K562 (cell line): ENCODE measurements around the gene ADRA2B. TPM values are rescaled to one million over a fixed set of nuclear protein-coding genes. Genes with fewer than 3 reads are reported as not detected.

ENCODE experiments used
- ATAC-seq: fragments of 200-7000 bp; cut with Tn5 transposase; 3 replicates; pipeline ENCODE4 v1.9.1; 2020; ENCODE audit warnings: moderate library complexity
- BruUV-seq: library from RNA; stranded (reverse); fragments of 400-500 nt; replicated peaks from 2 replicates; lab custom pipeline; 2021; lab: Mats Ljungman, UMichigan
- CTCF ChIA-PET: fragments of 300-600 bp; formaldehyde crosslinking; extraction: SDS; loops from one replicate; lab custom pipeline; 2021; ENCODE audit warnings: low intra/inter-chr PET ratio; lab: Yijun Ruan, JAX
- POLR2A ChIA-PET: fragments of 300-600, 350-650 bp; sonication (Branson Sonifier 250); formaldehyde crosslinking; extraction: SDS; loops from one replicate; lab custom pipeline; 2021; ENCODE audit warnings: antibody characterized with exemption, inconsistent platforms; lab: Yijun Ruan, JAX
- DNase-seq, 4 experiments: peaks; one replicate each; pipeline versions ENCODE4 v3.0.0 to v3.0.0-alpha.2; 2011 to 2018; ENCODE audit warnings: low spot score in 3 of 4, mixed read lengths in 3 of 4; ENCODE audit errors: extremely low read depth in 1 of 4
- FAIRE-seq: peaks from 2 replicates; lab custom pipeline; 2011; peaks lifted over from hg19 to GRCh38; lab: Jason Lieb, UNC
- H2AFZ ChIP-seq: 2 replicates; pipeline ENCODE4 v1.6.0; 2011; ENCODE audit warnings: low read depth, low read length, control low read depth, inconsistent platforms
- H3K27ac ChIP-seq: fragments of 200-600 bp; 3 replicates; pipeline ENCODE4 v1.8.0; 2011; ENCODE audit warnings: low read depth, mild to moderate bottlenecking, control low read depth, inconsistent platforms, low read length, moderate library complexity, mixed read lengths; ENCODE audit errors: extremely low read depth
- H3K27me3 ChIP-seq, 2 experiments: fragments of 300-600 bp in 1 of 2; 2 replicates in 1 of 2; 3 replicates in 1 of 2; pipeline versions ENCODE4 v1.6.0 to v1.8.0; 2011; ENCODE audit warnings: inconsistent platforms in 2 of 2, low read length in 2 of 2, mild to moderate bottlenecking in 1 of 2, mixed read lengths in 1 of 2, moderate library complexity in 1 of 2; ENCODE audit not compliant: control insufficient read depth in 2 of 2, insufficient read depth in 2 of 2
- H3K36me3 ChIP-seq: fragments of 300-600 bp; 3 replicates; pipeline ENCODE4 v1.8.0; 2011; ENCODE audit warnings: mild to moderate bottlenecking, low read length, inconsistent platforms; ENCODE audit not compliant: control insufficient read depth, insufficient read depth
- H3K4me1 ChIP-seq, 2 experiments: fragments of 200-600 bp in 1 of 2; replicated peaks in 1 of 2; 2 replicates in 1 of 2; 3 replicates in 1 of 2; pipeline versions ENCODE4 v1.5.1 to v1.8.0; 2011; ENCODE audit warnings: inconsistent platforms in 2 of 2, low read length in 2 of 2, mild to moderate bottlenecking in 1 of 2, mixed read lengths in 1 of 2, moderate library complexity in 1 of 2; ENCODE audit not compliant: control insufficient read depth in 2 of 2, insufficient read depth in 2 of 2
- H3K4me2 ChIP-seq: 2 replicates; pipeline ENCODE4 v1.6.1; 2011; ENCODE audit warnings: low read length, control low read depth, inconsistent platforms, mixed read lengths; ENCODE audit not compliant: insufficient read depth
- H3K4me3 ChIP-seq: fragments of 200-600 bp; sonication (generic), shearing (Covaris generic); 2 replicates; pipeline ENCODE4 v1.5.1; 2016; ENCODE audit warnings: control low read depth, inconsistent platforms
- H3K79me2 ChIP-seq: fragments of 200-600 bp; 3 replicates; pipeline ENCODE4 v1.8.0; 2011; ENCODE audit warnings: low read length, inconsistent platforms; ENCODE audit not compliant: control insufficient read depth, insufficient read depth
- H3K9ac ChIP-seq, 2 experiments: 2 replicates each; pipeline versions ENCODE4 v1.6.0 to v1.6.1; 2011; ENCODE audit warnings: low read depth in 2 of 2, low read length in 2 of 2, control low read depth in 1 of 2, inconsistent platforms in 1 of 2, mild to moderate bottlenecking in 1 of 2, mixed read lengths in 1 of 2; ENCODE audit not compliant: insufficient read depth in 1 of 2
- H3K9me1 ChIP-seq: one replicate; pipeline ENCODE4 v1.6.0; 2011; ENCODE audit warnings: inconsistent platforms, mild to moderate bottlenecking, low read length, moderate library complexity; ENCODE audit not compliant: control insufficient read depth, insufficient read depth
- H3K9me3 ChIP-seq: replicated peaks from 2 replicates; pipeline ENCODE4 v1.5.1; 2011; ENCODE audit warnings: low read depth, low read length, inconsistent platforms; ENCODE audit not compliant: control insufficient read depth, insufficient read depth
- H4K20me1 ChIP-seq: replicated peaks from 2 replicates; pipeline ENCODE4 v1.6.1; 2011; ENCODE audit warnings: low read length, inconsistent platforms, mixed read lengths; ENCODE audit not compliant: control insufficient read depth, insufficient read depth
- ATF2 ChIP-seq: sonication (generic); formaldehyde crosslinking; IDR thresholded peaks from 2 replicates; pipeline ENCODE4 v1.8.1; 2022; ENCODE audit warnings: missing genetic modification reagents
- CLOCK ChIP-seq: fragments of 250-450 bp; sonication (Bioruptor Pico); IDR thresholded peaks from 2 replicates; pipeline ENCODE4 v1.4.0; 2020; ENCODE audit warnings: mild to moderate bottlenecking, moderate library complexity, borderline replicate concordance
- NKRF ChIP-seq: fragments of 450-650 bp; IDR thresholded peaks from 2 replicates; pipeline ENCODE4 v1.6.1; 2016; ENCODE audit warnings: borderline replicate concordance
- TEAD2 ChIP-seq: fragments of 450-650 bp; IDR thresholded peaks from 2 replicates; pipeline ENCODE4 v1.6.1; 2016; ENCODE audit warnings: missing genetic modification characterization, control low read depth, missing compliant biosample characterization
- USF1 ChIP-seq: sonication (generic); formaldehyde crosslinking; IDR thresholded peaks from 2 replicates; pipeline ENCODE4 v1.9.0; 2022; ENCODE audit warnings: mild to moderate bottlenecking, missing genetic modification reagents
- ZFP1 ChIP-seq: fragments of 450-650 bp; formaldehyde crosslinking; IDR thresholded peaks from 2 replicates; pipeline ENCODE4 v1.4.0; 2020; ENCODE audit warnings: mild to moderate bottlenecking, mixed read lengths
- ZFPM2 ChIP-seq: fragments of 250-450 bp; sonication (Bioruptor Pico); IDR thresholded peaks from 2 replicates; pipeline ENCODE4 v1.5.1; 2022; ENCODE audit warnings: mild to moderate bottlenecking
- ZNF12 ChIP-seq: sonication (generic); formaldehyde crosslinking; IDR thresholded peaks from 2 replicates; pipeline ENCODE4 v1.4.0; 2020; ENCODE audit warnings: mild to moderate bottlenecking, missing genetic modification reagents
- ZNF766 ChIP-seq: fragments of 200-800 bp; sonication (Bioruptor generic); conservative IDR thresholded peaks from 2 replicates; pipeline ENCODE4 v1.6.1; 2016; ENCODE audit warnings: missing genetic modification characterization, missing compliant biosample characterization
- WGBS: fragments of 100-300 bp; shearing (Covaris generic); methylation state at CpG from one replicate; pipeline ENCODE4 v1.1.6; 2016; ENCODE audit warnings: low coverage, mixed read lengths; ENCODE audit not compliant: insufficient coverage; ENCODE audit errors: missing lambda C conversion rate; 5-methylcytosine and 5-hydroxymethylcytosine counted together
- in situ Hi-C: fragments of 300-500 bp; cut with MboI; formaldehyde crosslinking; loops from 4 replicates; pipeline ENCODE4 v1.15.0; 2018; ENCODE audit warnings: inconsistent platforms, mixed read lengths
- intact Hi-C: fragments of 100-400 bp; cut with micrococcal nuclease; formaldehyde crosslinking; loops from 2 replicates; pipeline ENCODE4 v1.14.2; 2022
- polyA plus RNA-seq, 8 experiments: library from polyadenylated mRNA; depleted of rRNA in 4 of 8; stranded (reverse) in 5 of 8; unstranded in 3 of 8; fragments of >200 nt; fragmentation: Nextera tagmentation in 2 of 8; fragmentation: Illumina TruSeq in 1 of 8; extraction: Ambion mirVana in 2 of 8; extraction: Trizol in 1 of 8; gene quantifications; 2 replicates each; pipeline versions ENCODE4 v1.2.1 to v1.2.3, GENCODE V29; 2011 to 2014; ENCODE audit warnings: inconsistent platforms in 1 of 8, missing spikeins in 1 of 8
- total RNA-seq, 7 experiments: library from RNA; depleted of rRNA in 6 of 7; stranded (reverse); fragments of >200 nt in 6 of 7; fragmentation: Illumina TruSeq in 2 of 7; extraction: Trizol in 2 of 7; gene quantifications; 2 replicates each; pipeline versions ENCODE4 v1.2.1 to v1.2.3, GENCODE V29; 2011 to 2021; ENCODE audit warnings: low replicate concordance in 1 of 7

Gene ADRA2B
- total and polyA plus RNA-seq, 9 of the 15 experiments (the other 6 are each of a cell fraction or from before 2014, with no cell fraction given): not detected

GRCh38 chr2:96074156-96074555 lies 42.2 kb downstream of the ADRA2B start:
- TF ChIP-seq NKRF (no peak), USF1 (no peak), ATF2 (CRISPR knock-in tag) (no peak), ZNF12 (CRISPR knock-in tag) (no peak), TEAD2 (tag) (no peak), ZNF766 (CRISPR knock-in tag) (no peak), ZFPM2 (no peak), CLOCK (CRISPR knock-in tag) (no peak), ZFP1 (CRISPR knock-in tag) (no peak)
- TF ChIP-seq, all 486 proteins: peak for 0
- no peaks in the 10 kb centered on the region for H3K4me1 ChIP-seq
- no peak overlapping the region for H3K27ac ChIP-seq
- no peak overlapping the region for H3K9ac ChIP-seq
- H3K9me1 ChIP-seq: no peaks in the 10 kb centered on the region
- H3K9me3 ChIP-seq: no peaks in the 10 kb centered on the region
- H3K4me2 ChIP-seq: no peak overlapping the region
- H2AFZ ChIP-seq: no peak overlapping the region
- FAIRE-seq (no peak), ATAC-seq (no peak; the same call in 2 of the 3 replicates), DNase-seq (no peak)
- no peak overlapping the region for H3K4me3 ChIP-seq
- peaks cover 4 to 42% of the 10 kb centered on the region in 2 experiments; a peak in 3 of 5 replicates for H3K27me3 ChIP-seq
- no peaks in the 10 kb centered on the region for H4K20me1 ChIP-seq
- BruUV-seq: no TSS peak
- intact Hi-C loops: no loop called here
- no peaks in the 10 kb centered on the region for H3K36me3 ChIP-seq
- 3% methylated on average over 6 of the region's 6 CpGs for WGBS
- CTCF ChIA-PET: no interaction called here
- no peaks in the 10 kb centered on the region for H3K79me2 ChIP-seq
- in situ Hi-C loops: loop anchor here (10.0 kb wide), 1 partner anchor 69 kb away; no protein-coding TSS in a partner anchor
- POLR2A ChIA-PET: no interaction called here
